ENCODE measurements around the gene FSTL4. TPM values are rescaled to one million over a fixed set of nuclear protein-coding genes. Genes with fewer than 3 reads are reported as not detected.

The FSTL4 gene
- polyA plus RNA-seq, 1 of the 3 experiments (the other 2 are of a cell fraction): not detected

DNA sequence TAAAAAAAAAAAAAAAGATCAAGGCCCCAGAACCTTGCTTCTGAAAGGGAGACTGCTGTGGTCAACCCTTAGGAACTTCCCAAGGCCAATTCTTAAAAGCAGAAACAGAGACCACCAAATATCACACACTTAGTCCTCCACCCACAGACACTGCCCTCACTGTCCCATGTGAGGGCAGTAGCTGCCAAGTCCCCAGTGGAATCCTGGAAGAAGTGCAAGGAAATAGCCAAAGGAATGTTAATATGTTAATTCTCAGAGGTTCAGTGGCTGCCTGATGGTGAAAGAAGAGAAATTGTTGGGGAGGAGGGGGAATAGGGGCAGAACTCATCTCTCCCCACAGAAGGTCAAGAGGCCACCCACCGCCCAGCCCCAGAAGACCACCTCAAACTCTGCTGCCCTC, 23.1 kb downstream of the FSTL4 start:
- Histone ChIP-seq H3K4me1 (ENCODE audit: control insufficient read depth in 1 of 2, insufficient read depth in 2 of 2, low read depth in 1 of 2, low read length in 1 of 2) (no peaks in the 10 kb centered on the region), H3K4me2 (no peak overlapping the region), H3K27me3 (ENCODE audit: insufficient read depth) (no peaks in the 10 kb centered on the region), H3K9me3 (no peaks in the 10 kb centered on the region), H3K36me3 (replicated peaks in 1 of 2; ENCODE audit: control insufficient read depth in 1 of 2, insufficient read depth in 2 of 2, low read length in 1 of 2) (no peaks in the 10 kb centered on the region), H3K27ac (ENCODE audit: low read depth in 2 of 2, low read length in 1 of 2) (no peak overlapping the region), H3F3A (replicated peaks; ENCODE audit: insufficient read depth) (no peaks in the 10 kb centered on the region), H3K79me2 (ENCODE audit: insufficient read depth) (no peaks in the 10 kb centered on the region), H3K9me2 (no peaks in the 10 kb centered on the region), H2AFZ (ENCODE audit: low read depth) (no peak overlapping the region), H3K9ac (no peak overlapping the region), H3K4me3 (ENCODE audit: low read depth in 2 of 2, low read length in 1 of 2) (no peak overlapping the region), H4K20me1 (ENCODE audit: insufficient read depth) (no peaks in the 10 kb centered on the region)
- WGBS (ENCODE audit: low lambda C conversion rate): no CpG with 5 or more reads among the region's 1 CpG
- DNase-seq: no peak
- ChIA-PET CTCF (interaction anchor here (0.8 to 1.4 kb wide), 5 partner anchors 12 to 114 kb away, joined by 3 to 4 read pairs (median 4); partner anchors contain the start of gene FSTL4), POLR2A (no interaction called here)
- no peak for TF ChIP-seq RAD21 (IDR thresholded peaks at IDR 0.05; ENCODE audit: low read length)
- no peak for TF ChIP-seq RXRA (IDR thresholded peaks at IDR 0.05; ENCODE audit: borderline replicate concordance, low read depth)
- TF ChIP-seq YY1 (IDR thresholded peaks at IDR 0.05; ENCODE audit: low read depth): no peak
- TF ChIP-seq RFX5 (IDR thresholded peaks at IDR 0.05; ENCODE audit: low read length): no peak

DNA sequence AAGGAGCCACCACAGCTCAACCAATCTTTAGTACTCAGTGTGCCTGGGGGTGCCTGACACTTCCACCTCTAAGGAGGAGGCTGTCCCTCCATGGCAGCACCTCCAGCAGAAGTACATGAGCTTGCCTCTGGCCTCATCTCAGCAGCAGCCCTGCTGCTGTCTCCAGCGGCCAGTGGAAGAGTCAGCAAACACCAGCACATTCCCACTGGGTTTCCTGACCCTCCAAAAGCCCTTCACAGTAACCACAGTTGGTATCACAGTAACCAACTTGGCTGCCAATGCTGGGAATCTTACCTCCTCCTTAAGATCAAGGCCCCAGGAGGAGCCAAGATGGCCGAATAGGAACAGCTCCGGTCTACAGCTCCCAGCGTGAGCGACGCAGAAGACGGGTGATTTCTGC, 29.4 kb downstream of the FSTL4 start:
- no peaks in the 10 kb centered on the region for H3K79me2 ChIP-seq (ENCODE audit: insufficient read depth)
- no peak overlapping the region for H3K4me3 ChIP-seq (ENCODE audit: low read depth in 2 of 2, low read length in 1 of 2)
- H3F3A ChIP-seq (replicated peaks; ENCODE audit: insufficient read depth): no peaks in the 10 kb centered on the region
- no peak overlapping the region for H3K9ac ChIP-seq
- H4K20me1 ChIP-seq (ENCODE audit: insufficient read depth): no peaks in the 10 kb centered on the region
- no peak overlapping the region for H2AFZ ChIP-seq (ENCODE audit: low read depth)
- no peak overlapping the region for H3K27ac ChIP-seq (ENCODE audit: low read depth in 2 of 2, low read length in 1 of 2)
- H3K4me2 ChIP-seq: no peak overlapping the region
- WGBS (ENCODE audit: low lambda C conversion rate): 17% methylated on average over 1 of the region's 7 CpGs
- H3K4me1 ChIP-seq (ENCODE audit: control insufficient read depth in 1 of 2, insufficient read depth in 2 of 2, low read depth in 1 of 2, low read length in 1 of 2): no peaks in the 10 kb centered on the region
- ChIA-PET POLR2A (no interaction called here), CTCF (no interaction called here)
- no peak for TF ChIP-seq GATA2 (CRISPR knock-in tag; IDR thresholded peaks at IDR 0.05)
- no peak for TF ChIP-seq POLR2AphosphoS5 (IDR thresholded peaks at IDR 0.05; ENCODE audit: low read depth, low read length)
- TF ChIP-seq, protein P1, sequence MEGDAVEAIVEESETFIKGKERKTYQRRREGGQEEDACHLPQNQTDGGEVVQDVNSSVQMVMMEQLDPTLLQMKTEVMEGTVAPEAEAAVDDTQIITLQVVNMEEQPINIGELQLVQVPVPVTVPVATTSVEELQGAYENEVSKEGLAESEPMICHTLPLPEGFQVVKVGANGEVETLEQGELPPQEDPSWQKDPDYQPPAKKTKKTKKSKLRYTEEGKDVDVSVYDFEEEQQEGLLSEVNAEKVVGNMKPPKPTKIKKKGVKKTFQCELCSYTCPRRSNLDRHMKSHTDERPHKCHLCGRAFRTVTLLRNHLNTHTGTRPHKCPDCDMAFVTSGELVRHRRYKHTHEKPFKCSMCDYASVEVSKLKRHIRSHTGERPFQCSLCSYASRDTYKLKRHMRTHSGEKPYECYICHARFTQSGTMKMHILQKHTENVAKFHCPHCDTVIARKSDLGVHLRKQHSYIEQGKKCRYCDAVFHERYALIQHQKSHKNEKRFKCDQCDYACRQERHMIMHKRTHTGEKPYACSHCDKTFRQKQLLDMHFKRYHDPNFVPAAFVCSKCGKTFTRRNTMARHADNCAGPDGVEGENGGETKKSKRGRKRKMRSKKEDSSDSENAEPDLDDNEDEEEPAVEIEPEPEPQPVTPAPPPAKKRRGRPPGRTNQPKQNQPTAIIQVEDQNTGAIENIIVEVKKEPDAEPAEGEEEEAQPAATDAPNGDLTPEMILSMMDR (IDR thresholded peaks at IDR 0.05): no peak
- no peak for TF ChIP-seq EZH2phosphoT487 (IDR thresholded peaks at IDR 0.05; ENCODE audit: borderline replicate concordance, low read depth)
- TF ChIP-seq NFIC (IDR thresholded peaks at IDR 0.05; ENCODE audit: borderline replicate concordance): no peak
- TF ChIP-seq, protein P2, sequence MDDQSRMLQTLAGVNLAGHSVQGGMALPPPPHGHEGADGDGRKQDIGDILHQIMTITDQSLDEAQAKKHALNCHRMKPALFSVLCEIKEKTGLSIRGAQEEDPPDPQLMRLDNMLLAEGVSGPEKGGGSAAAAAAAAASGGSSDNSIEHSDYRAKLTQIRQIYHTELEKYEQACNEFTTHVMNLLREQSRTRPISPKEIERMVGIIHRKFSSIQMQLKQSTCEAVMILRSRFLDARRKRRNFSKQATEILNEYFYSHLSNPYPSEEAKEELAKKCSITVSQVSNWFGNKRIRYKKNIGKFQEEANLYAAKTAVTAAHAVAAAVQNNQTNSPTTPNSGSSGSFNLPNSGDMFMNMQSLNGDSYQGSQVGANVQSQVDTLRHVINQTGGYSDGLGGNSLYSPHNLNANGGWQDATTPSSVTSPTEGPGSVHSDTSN (IDR thresholded peaks at IDR 0.05): no peak
- TF ChIP-seq MEF2A (IDR thresholded peaks at IDR 0.05; ENCODE audit: borderline replicate concordance, low read depth): no peak
- TF ChIP-seq RAD21 (IDR thresholded peaks at IDR 0.05; ENCODE audit: low read length): no peak
- TF ChIP-seq FOXM1 (IDR thresholded peaks at IDR 0.05; ENCODE audit: low read depth): no peak
- no peak for TF ChIP-seq EP300 (IDR thresholded peaks at IDR 0.05; ENCODE audit: borderline replicate concordance in 1 of 2, low read depth in 1 of 2, low read length in 1 of 2)
- no peak for TF ChIP-seq TCF12 (IDR thresholded peaks at IDR 0.05)
- no peak for TF ChIP-seq MXI1 (IDR thresholded peaks at IDR 0.05; ENCODE audit: low read depth, low read length)
- TF ChIP-seq RXRA (IDR thresholded peaks at IDR 0.05; ENCODE audit: borderline replicate concordance, low read depth): no peak
- no peak for TF ChIP-seq GABPA (IDR thresholded peaks at IDR 0.05; ENCODE audit: low read depth)
- no peak for TF ChIP-seq FOSL2 (IDR thresholded peaks at IDR 0.05; ENCODE audit: borderline replicate concordance, low read depth)
- TF ChIP-seq RCOR1 (IDR thresholded peaks at IDR 0.05; ENCODE audit: low read length): no peak
- no peaks in the 10 kb centered on the region for H3K36me3 ChIP-seq (replicated peaks in 1 of 2; ENCODE audit: control insufficient read depth in 1 of 2, insufficient read depth in 2 of 2, low read length in 1 of 2)
- DNase-seq: no peak
- peaks cover 5% of the 10 kb centered on the region; the same call in 1 of the 2 replicates for H3K27me3 ChIP-seq (ENCODE audit: insufficient read depth)
- H3K9me3 ChIP-seq: no peaks in the 10 kb centered on the region
- H3K9me2 ChIP-seq: no peaks in the 10 kb centered on the region

Data from SK-N-SH (cell line).